NCI-H1092 (cell line): ENCODE data around the gene GAL3ST1.
"Not testable (repeated sequence)": the region's sequence is repeated elsewhere in the genome, so short reads cannot be mapped to it uniquely, and the experiment has no call there.

Source experiments
- DNase-seq: peaks from one replicate; lab custom pipeline; 2025; lab: John Stamatoyannopoulos, UW

Gene GAL3ST1

GRCh38 chr22:30574095-30574981, at the start of gene GAL3ST1:
TSS of gene GAL3ST1 (minus strand) at chr22:30574665. CDS start at chr22:30557392, 17,273 bp downstream.
- no peak for DNase-seq

GRCh38 chr22:30619909-30620308, 45.4 kb upstream of the GAL3ST1 start:
- not testable (repeated sequence) for DNase-seq

GRCh38 chr22:30617819-30618218, 43.4 kb upstream of the GAL3ST1 start:
- no peak for DNase-seq

- no peak for DNase-seq
These were observed 41.1 kb upstream of the GAL3ST1 start for GRCh38 chr22:30615543-30615954.

GRCh38 chr22:30614879-30615278, 40.4 kb upstream of the GAL3ST1 start:
- DNase-seq: no peak

- DNase-seq: no peak
These were observed 39.8 kb upstream of the GAL3ST1 start for GRCh38 chr22:30614268-30614667.

GRCh38 chr22:30612789-30613188, 38.3 kb upstream of the GAL3ST1 start:
- no peak for DNase-seq

GRCh38 chr22:30611197-30611596, 36.7 kb upstream of the GAL3ST1 start:
- DNase-seq: no peak

- DNase-seq: no peak
These were observed 35.8 kb upstream of the GAL3ST1 start for GRCh38 chr22:30610299-30610698.

GRCh38 chr22:30609260-30610185, 35.1 kb upstream of the GAL3ST1 start:
- no peak for DNase-seq

GRCh38 chr22:30607939-30608338, 33.5 kb upstream of the GAL3ST1 start:
- no peak for DNase-seq

- DNase-seq: no peak
These were observed 33.0 kb upstream of the GAL3ST1 start for GRCh38 chr22:30607300-30607930.

GRCh38 chr22:30606455-30607299, 32.2 kb upstream of the GAL3ST1 start, which contains the start of gene TCN2:
TSS of gene TCN2 (plus strand) at chr22:30607174. CDS start at chr22:30607332, 158 bp downstream.
- DNase-seq: peak; percentile 46

GRCh38 chr22:30605449-30606110, 31.1 kb upstream of the GAL3ST1 start:
- peak; percentile 37 for DNase-seq

GRCh38 chr22:30604723-30605122, 30.3 kb upstream of the GAL3ST1 start:
- DNase-seq: no peak

GRCh38 chr22:30603801-30604200, 29.3 kb upstream of the GAL3ST1 start:
- no peak for DNase-seq

- no peak for DNase-seq
These were observed 27.6 kb upstream of the GAL3ST1 start for GRCh38 chr22:30602049-30602448.

- no peak for DNase-seq
These were observed 27.0 kb upstream of the GAL3ST1 start for GRCh38 chr22:30601464-30601863.

- no peak for DNase-seq
These were observed 26.5 kb upstream of the GAL3ST1 start for GRCh38 chr22:30600921-30601320.

GRCh38 chr22:30598986-30599385, 24.5 kb upstream of the GAL3ST1 start:
- no peak for DNase-seq

- no peak for DNase-seq
These were observed 22.4 kb upstream of the GAL3ST1 start for GRCh38 chr22:30596886-30597285.
